Uterus (tissue), 4 donors: ENCODE results near the gene TUBA1C. TPM values are rescaled to one million over a fixed set of nuclear protein-coding genes. Genes with fewer than 3 reads are reported as not detected.

Experiments
- DNase-seq, 2 donors: peaks; one replicate each; pipeline ENCODE4 v3.0.0-alpha.2; 2019 to 2020
- H3K27ac ChIP-seq, 2 donors: fragments of 200-600 bp; sonication (generic); 1 replicate in 1 of 2; 2 replicates in 1 of 2; pipeline ENCODE4 v1.5.1; 2016 to 2018
- H3K27me3 ChIP-seq, 2 donors: fragments of 200-600 bp; sonication (generic); one replicate each; pipeline ENCODE4 v1.5.1; 2018 to 2019; ENCODE audit warnings: control low read depth in 1 of 2
- H3K36me3 ChIP-seq, 2 donors: fragments of 200-600 bp; sonication (generic); one replicate each; pipeline ENCODE4 v1.5.1; 2019; ENCODE audit warnings: control low read depth in 1 of 2
- H3K4me1 ChIP-seq, 2 donors: fragments of 200-600 bp; sonication (generic); one replicate each; pipeline ENCODE4 v1.5.1; 2018 to 2019; ENCODE audit warnings: control low read depth in 1 of 2
- H3K4me3 ChIP-seq, 2 donors: fragments of 200-600 bp; sonication (generic); 1 replicate in 1 of 2; 2 replicates in 1 of 2; pipeline ENCODE4 v1.5.1; 2018 to 2019; ENCODE audit warnings: mild to moderate bottlenecking in 1 of 2
- H3K9me3 ChIP-seq, 2 donors: fragments of 200-600 bp; sonication (generic); one replicate each; pipeline ENCODE4 v1.5.1; 2019; ENCODE audit warnings: control low read depth in 1 of 2
- CTCF ChIP-seq, 4 experiments: fragments of 200-600 bp in 2 of 4; fragments of 450-650 bp in 2 of 4; sonication (generic) in 2 of 4; IDR thresholded peaks; one replicate each; pipeline ENCODE4 v1.5.1; 2016 to 2019; ENCODE audit warnings: antibody characterized with exemption in 4 of 4, mild to moderate bottlenecking in 2 of 4, moderate library complexity in 1 of 4
- POLR2A ChIP-seq, 2 donors: fragments of 450-650 bp; IDR thresholded peaks; one replicate each; pipeline ENCODE4 v1.6.1; 2016; ENCODE audit warnings: antibody characterized with exemption in 2 of 2, mild to moderate bottlenecking in 1 of 2, moderate library complexity in 1 of 2
- intact Hi-C: fragments of 100-400 bp; cut with DNase I; formaldehyde crosslinking; loops from one replicate; pipeline ENCODE4 v1.15.1; 2023; ENCODE audit warnings: low total_unique reads
- total RNA-seq, 4 donors: library from RNA; depleted of rRNA in 3 of 4; stranded (reverse); fragments of >200 nt in 3 of 4; gene quantifications; one replicate each; pipeline versions ENCODE4 v1.1.0 to v1.2.4, GENCODE V29; 2014 to 2023
- donor health status: DM: yes; HTN: yes; CAD: no.

Gene TUBA1C
- total RNA-seq, 4 donors from 2014 or later, result 30.7 to 90.0 (median 74.6) TPM

DNA sequence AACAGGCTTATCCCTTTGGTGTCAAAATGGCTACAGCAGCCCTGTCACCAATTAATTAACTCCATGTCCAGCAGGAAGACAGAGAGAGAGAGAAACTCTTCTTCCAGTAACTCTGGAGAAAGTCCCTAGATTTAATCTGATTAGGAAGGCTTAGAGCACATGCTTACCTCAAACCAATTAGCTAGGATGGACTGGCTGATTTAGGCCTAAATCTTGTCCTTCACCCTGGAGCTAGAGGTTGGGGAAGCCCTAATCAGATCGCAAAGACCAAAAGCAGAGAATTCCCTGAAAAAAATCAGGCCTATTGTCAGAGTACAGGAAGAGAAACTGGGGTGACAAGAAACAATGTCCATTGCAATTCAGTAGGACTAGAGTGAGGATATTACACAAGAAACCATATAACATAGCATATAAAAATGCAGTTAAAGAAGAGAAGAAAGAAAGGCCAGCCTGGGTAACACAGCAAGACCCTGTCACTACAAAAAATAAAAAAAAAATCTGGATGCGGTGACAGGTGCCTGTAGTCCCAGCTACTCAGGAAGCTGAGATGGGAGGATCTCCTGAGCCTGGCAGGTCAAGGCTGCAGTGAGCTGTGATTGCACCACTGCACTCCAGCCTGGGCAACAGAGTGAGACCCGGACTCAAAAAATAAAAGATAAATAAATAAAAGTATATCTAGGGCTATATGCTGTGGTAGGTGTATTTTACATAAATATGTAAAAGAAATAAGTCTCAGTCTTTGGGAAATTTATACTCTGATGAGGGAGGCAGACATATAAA is 41.1 kb upstream of the TUBA1C start:
- intact Hi-C loops, result no loop called here
- Histone ChIP-seq H3K27ac (peak overlapping the region; percentile 79 to 88), H3K27me3 (no peaks in the 10 kb centered on the region), H3K9me3 (no peaks in the 10 kb centered on the region), H3K4me1 (no peaks in the 10 kb centered on the region), H3K36me3 (no peaks in the 10 kb centered on the region), H3K4me3 (no peak overlapping the region)
- TF ChIP-seq CTCF (IDR thresholded peaks at IDR 0.05), result no peak
- DNase-seq, result no peak

GRCh38 chr12:49225576-49226166 is 39.2 kb upstream of the TUBA1C start:
- Histone ChIP-seq H3K36me3 (no peaks in the 10 kb centered on the region), H3K4me3 (no peak overlapping the region), H3K9me3 (no peaks in the 10 kb centered on the region), H3K27ac (no peak overlapping the region), H3K27me3 (no peaks in the 10 kb centered on the region), H3K4me1 (no peaks in the 10 kb centered on the region)
- intact Hi-C loops, result no loop called here
- DNase-seq, result no peak
- TF ChIP-seq CTCF (IDR thresholded peaks at IDR 0.05) (no peak), POLR2A (IDR thresholded peaks at IDR 0.05) (no peak)

- Histone ChIP-seq H3K9me3 (no peaks in the 10 kb centered on the region), H3K27me3 (no peaks in the 10 kb centered on the region), H3K36me3 (no peaks in the 10 kb centered on the region), H3K4me3 (no peak overlapping the region), H3K4me1 (peaks cover 0 to 8% of the 10 kb centered on the region in 2 donors), H3K27ac (no peak overlapping the region)
- DNase-seq, result no peak
- no peak for TF ChIP-seq CTCF (IDR thresholded peaks at IDR 0.05)
- TF ChIP-seq POLR2A (IDR thresholded peaks at IDR 0.05), result no peak
- intact Hi-C loops, result no loop called here
Observed at GRCh38 chr12:49227713-49228112, 37.2 kb upstream of the TUBA1C start.

- intact Hi-C loops, result no loop called here
- no peak for DNase-seq
- Histone ChIP-seq H3K27me3 (no peaks in the 10 kb centered on the region), H3K27ac (no peak overlapping the region), H3K36me3 (no peaks in the 10 kb centered on the region), H3K4me3 (no peak overlapping the region), H3K9me3 (no peaks in the 10 kb centered on the region), H3K4me1 (peaks cover 3 to 8% of the 10 kb centered on the region in 2 donors)
- TF ChIP-seq POLR2A (IDR thresholded peaks at IDR 0.05) (no peak), CTCF (IDR thresholded peaks at IDR 0.05) (no peak)
Observed at GRCh38 chr12:49228653-49229052, 36.2 kb upstream of the TUBA1C start.

- DNase-seq, result no peak
- Histone ChIP-seq H3K27ac (no peak overlapping the region), H3K4me1 (peaks cover 7 to 8% of the 10 kb centered on the region in 2 donors), H3K4me3 (no peak overlapping the region), H3K36me3 (no peaks in the 10 kb centered on the region), H3K9me3 (no peaks in the 10 kb centered on the region), H3K27me3 (no peaks in the 10 kb centered on the region)
- intact Hi-C loops, result loop anchor here (10.0 kb wide), 2 partner anchors 45 to 95 kb away; partner anchors contain the start of genes TUBA1A and TUBA1B
- TF ChIP-seq CTCF (IDR thresholded peaks at IDR 0.05), result no peak
- no peak for TF ChIP-seq POLR2A (IDR thresholded peaks at IDR 0.05)
Observed at GRCh38 chr12:49230176-49230804, 34.6 kb upstream of the TUBA1C start.
